SK-N-SH treated with all-trans-retinoic acid at 6 μM for 48 hours (cell line): ENCODE data around the gene BABAM1.

Source experiments
- ATAC-seq: fragments of 200-7000 bp; cut with Tn5 transposase; 3 replicates; pipeline ENCODE4 v1.9.1; 2020; ENCODE audit warnings: mild to moderate bottlenecking, moderate library complexity
- ARNTL ChIP-seq: fragments of 450-650 bp; formaldehyde crosslinking; IDR thresholded peaks from 2 replicates; pipeline ENCODE4 v1.5.0; 2020; ENCODE audit warnings: low read depth, mild to moderate bottlenecking, moderate library complexity, borderline replicate concordance
- BACH2 ChIP-seq: fragments of 250-450 bp; sonication (Bioruptor Pico); IDR thresholded peaks from 2 replicates; pipeline ENCODE4 v1.9.0; 2021; ENCODE audit warnings: mild to moderate bottlenecking, borderline replicate concordance
- CSDC2 ChIP-seq: fragments of 250-450 bp; sonication (Bioruptor Pico); IDR thresholded peaks from 2 replicates; pipeline ENCODE4 v1.5.0; 2020; ENCODE audit warnings: mild to moderate bottlenecking, moderate library complexity
- ESRRG ChIP-seq: fragments of 250-450 bp; sonication (Bioruptor Pico); IDR thresholded peaks from 2 replicates; pipeline ENCODE4 v1.6.1; 2021; ENCODE audit warnings: mild to moderate bottlenecking
- GLIS3 ChIP-seq: fragments of 250-450 bp; sonication (Bioruptor Pico); IDR thresholded peaks from 2 replicates; pipeline ENCODE4 v1.5.0; 2020; ENCODE audit warnings: mild to moderate bottlenecking, moderate library complexity
- ISL1 ChIP-seq: fragments of 250-450 bp; sonication (Bioruptor Pico); IDR thresholded peaks from 2 replicates; pipeline ENCODE4 v2.1.2; 2022; ENCODE audit warnings: mild to moderate bottlenecking, moderate library complexity
- OSR1 ChIP-seq: fragments of 250-450 bp; sonication (Bioruptor Pico); IDR thresholded peaks from 2 replicates; pipeline ENCODE4 v1.8.0; 2022; ENCODE audit warnings: moderate library complexity, mild to moderate bottlenecking, inconsistent platforms
- PATZ1 ChIP-seq: fragments of 250-450 bp; sonication (Bioruptor Pico); IDR thresholded peaks from 2 replicates; pipeline ENCODE4 v1.8.0; 2020; ENCODE audit warnings: mild to moderate bottlenecking, moderate library complexity, borderline replicate concordance
- POU6F1 ChIP-seq: fragments of 250-450 bp; sonication (Bioruptor Pico); IDR thresholded peaks from 2 replicates; pipeline ENCODE4 v1.8.0; 2021; ENCODE audit warnings: low read depth, mild to moderate bottlenecking, moderate library complexity, borderline replicate concordance
- PPARA ChIP-seq: fragments of 250-450 bp; sonication (Bioruptor Pico); IDR thresholded peaks from 2 replicates; pipeline ENCODE4 v1.5.0; 2020; ENCODE audit warnings: mild to moderate bottlenecking, borderline replicate concordance
- RARB ChIP-seq: fragments of 250-450 bp; sonication (Bioruptor Pico); IDR thresholded peaks from 2 replicates; pipeline ENCODE4 v1.8.0; 2021; ENCODE audit warnings: mild to moderate bottlenecking, moderate library complexity
- SNAI2 ChIP-seq: fragments of 250-450 bp; sonication (Bioruptor Pico); IDR thresholded peaks from 2 replicates; pipeline ENCODE4 v1.5.0; 2020; ENCODE audit warnings: mild to moderate bottlenecking, moderate library complexity
- TCF4 ChIP-seq: fragments of 250-450 bp; sonication (Bioruptor Pico); IDR thresholded peaks from 2 replicates; pipeline ENCODE4 v1.8.0; 2021; ENCODE audit warnings: mild to moderate bottlenecking, moderate library complexity, borderline replicate concordance
- TOX ChIP-seq: fragments of 250-450 bp; sonication (Bioruptor Pico); IDR thresholded peaks from 2 replicates; pipeline ENCODE4 v1.8.0; 2021; ENCODE audit warnings: mild to moderate bottlenecking, moderate library complexity, borderline replicate concordance
- TSHZ2 ChIP-seq: fragments of 250-450 bp; sonication (Bioruptor Pico); IDR thresholded peaks from 2 replicates; pipeline ENCODE4 v1.5.0; 2020; ENCODE audit warnings: mild to moderate bottlenecking, moderate library complexity
- ZFP3 ChIP-seq: fragments of 250-450 bp; sonication (Bioruptor Pico); IDR thresholded peaks from 2 replicates; pipeline ENCODE4 v1.5.0; 2020; ENCODE audit warnings: mild to moderate bottlenecking, moderate library complexity
- ZFP30 ChIP-seq: fragments of 450-650 bp; formaldehyde crosslinking; IDR thresholded peaks from 2 replicates; pipeline ENCODE4 v1.5.0; 2022; ENCODE audit warnings: mild to moderate bottlenecking, moderate library complexity
- ZNF565 ChIP-seq: fragments of 450-650 bp; formaldehyde crosslinking; conservative IDR thresholded peaks from 2 replicates; pipeline ENCODE4 v1.5.0; 2020; ENCODE audit warnings: low read depth, mild to moderate bottlenecking, moderate library complexity
- ZNF70 ChIP-seq: fragments of 450-650 bp; formaldehyde crosslinking; IDR thresholded peaks from 2 replicates; pipeline ENCODE4 v1.5.0; 2020; ENCODE audit warnings: mild to moderate bottlenecking, moderate library complexity
- ZNF8 ChIP-seq: fragments of 450-650 bp; formaldehyde crosslinking; IDR thresholded peaks from 2 replicates; pipeline ENCODE4 v1.5.0; 2020; ENCODE audit warnings: mild to moderate bottlenecking, moderate library complexity

The BABAM1 gene

GRCh38 chr19:17307876-17308377, 40.7 kb downstream of the BABAM1 start (continued):
- TF ChIP-seq POU6F1 (CRISPR knock-in tag): no peak
- TF ChIP-seq ZNF8 (CRISPR knock-in tag): no peak
- TF ChIP-seq TSHZ2 (CRISPR knock-in tag): no peak
- TF ChIP-seq TCF4 (CRISPR knock-in tag): no peak
- TF ChIP-seq ZFP30 (CRISPR knock-in tag): no peak
- TF ChIP-seq OSR1: no peak
- no peak for TF ChIP-seq ZNF70

GRCh38 chr19:17309198-17309964, 42.1 kb downstream of the BABAM1 start, which contains the start of gene DDA1:
DDA1 (plus strand) TSS chr19:17309563; CDS start chr19:17309655, 92 bp downstream.
- ATAC-seq: peak; percentile 87
- TF ChIP-seq TCF4 (CRISPR knock-in tag): no peak
- no peak for TF ChIP-seq PPARA
- TF ChIP-seq POU6F1 (CRISPR knock-in tag): no peak
- TF ChIP-seq ESRRG (CRISPR knock-in tag): no peak
- no peak for TF ChIP-seq ISL1
- TF ChIP-seq PATZ1: no peak
- TF ChIP-seq ARNTL (CRISPR knock-in tag): no peak
- TF ChIP-seq ZNF565 (CRISPR knock-in tag): no peak
- no peak for TF ChIP-seq ZFP30 (CRISPR knock-in tag)
- TF ChIP-seq TOX (CRISPR knock-in tag): no peak
- TF ChIP-seq TSHZ2 (CRISPR knock-in tag): no peak
- TF ChIP-seq BACH2: no peak
- TF ChIP-seq GLIS3 (CRISPR knock-in tag): no peak
- no peak for TF ChIP-seq ZNF70
- TF ChIP-seq CSDC2 (CRISPR knock-in tag): no peak
- no peak for TF ChIP-seq RARB
- no peak for TF ChIP-seq ZFP3 (CRISPR knock-in tag)
- TF ChIP-seq SNAI2: no peak
